Urothelium cell line (cell line): ENCODE data around the gene CPVL.
"Not testable (repeated sequence)": the region's sequence is repeated elsewhere in the genome, so short reads cannot be mapped to it uniquely, and the experiment has no call there.

Experiments
- DNase-seq: peaks from one replicate; pipeline ENCODE4 v3.0.0; 2011; ENCODE audit warnings: low spot score, mixed read lengths
- FAIRE-seq: peaks from 2 replicates; lab custom pipeline; 2011; peaks lifted over from hg19 to GRCh38; lab: Jason Lieb, UNC

Gene CPVL

GRCh38 chr7:29122759-29123158 is 23.6 kb downstream of the CPVL start:
- DNase-seq (no peak), FAIRE-seq (no peak)

DNA sequence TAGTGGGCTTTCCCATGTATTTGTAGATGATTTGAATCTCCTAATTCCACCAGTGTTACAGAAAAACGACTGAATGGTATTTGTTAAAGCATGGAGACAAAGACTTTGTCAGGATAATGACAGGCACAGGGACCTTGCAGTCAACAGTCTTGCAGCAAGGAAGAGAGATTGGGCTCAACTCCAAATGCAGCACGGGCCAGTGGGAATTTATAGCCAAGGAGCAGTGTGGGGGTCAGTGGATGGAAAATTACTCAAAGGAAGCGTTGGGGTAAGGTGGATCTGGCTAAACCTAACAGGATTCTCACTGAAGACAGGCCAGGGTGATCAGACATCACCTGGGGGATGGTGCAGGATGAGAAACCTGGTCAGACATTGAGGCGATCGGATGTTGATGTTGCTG is 24.3 kb downstream of the CPVL start:
- DNase-seq (no peak), FAIRE-seq (no peak)

- no peak for FAIRE-seq
- DNase-seq: no peak
Observed at GRCh38 chr7:29120955-29121354, 25.4 kb downstream of the CPVL start.

- no peak for DNase-seq
- FAIRE-seq: no peak
Observed at GRCh38 chr7:29119538-29119937, 26.8 kb downstream of the CPVL start.

DNA sequence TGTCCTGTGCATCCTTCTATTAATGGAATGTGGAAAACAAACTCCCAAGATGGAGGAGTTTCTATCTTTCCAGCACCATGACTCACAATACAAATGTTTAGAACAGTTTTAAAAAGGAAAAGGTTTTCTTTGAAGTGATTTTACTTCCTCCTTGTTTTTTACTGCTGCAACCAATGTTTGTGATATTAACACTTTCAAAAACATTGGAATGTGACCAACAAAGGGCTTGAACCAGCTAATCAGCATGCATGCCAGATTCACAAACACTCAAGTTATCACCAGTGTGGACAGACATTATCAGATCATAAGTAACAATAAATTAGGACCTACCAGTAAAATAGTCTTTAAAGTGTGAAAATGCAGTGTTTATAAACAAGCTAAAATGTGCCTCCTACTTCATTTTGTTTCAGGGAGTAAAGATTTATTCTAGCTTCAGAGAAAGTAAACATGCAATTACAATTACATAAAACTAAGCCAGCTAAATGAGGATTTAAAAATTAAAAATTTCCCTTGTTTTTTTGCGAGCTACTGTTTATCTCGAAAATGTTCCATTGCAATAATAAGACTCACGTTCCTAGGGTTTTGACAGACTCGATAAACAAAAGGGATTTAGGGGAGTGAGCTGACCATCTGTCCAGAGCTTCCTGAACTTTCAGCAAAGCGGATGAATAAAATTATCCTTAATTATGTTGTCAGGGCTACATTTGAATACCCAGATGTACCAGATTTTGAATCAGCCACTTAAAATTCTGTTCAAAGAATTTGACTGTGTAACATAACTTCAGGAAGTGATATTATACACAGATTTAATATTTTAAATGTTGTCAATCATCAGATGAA is 29.8 kb downstream of the CPVL start:
- DNase-seq (no peak), FAIRE-seq (no peak)

GRCh38 chr7:29115753-29116152 is 30.6 kb downstream of the CPVL start:
- FAIRE-seq (no peak), DNase-seq (no peak)

DNA sequence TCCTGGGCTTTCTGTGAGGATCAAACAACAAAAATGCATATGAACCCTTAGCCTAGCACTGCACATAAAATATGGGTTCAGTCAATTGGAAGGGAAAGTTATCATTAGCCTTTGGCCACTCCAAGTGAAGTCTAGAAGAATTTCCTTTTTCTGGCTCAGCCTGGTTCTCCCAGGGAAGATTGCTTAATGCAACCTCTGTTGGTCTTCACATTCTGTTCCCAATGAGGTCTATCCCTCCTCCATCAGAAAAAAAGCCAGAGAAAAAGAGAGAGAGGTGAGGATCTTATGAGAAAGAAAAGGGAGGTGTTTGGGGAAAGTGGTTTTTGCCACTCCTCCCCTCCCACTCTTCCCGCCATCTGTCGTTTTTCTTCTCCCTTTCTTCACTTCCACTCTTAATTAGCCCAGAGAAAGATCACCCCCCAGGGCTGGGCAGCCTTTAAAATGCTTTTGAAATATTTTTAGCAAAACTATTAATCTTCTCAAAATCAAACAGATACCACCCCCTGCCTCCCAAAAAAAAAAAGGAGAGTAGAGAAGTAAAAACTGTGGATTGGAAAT is 31.1 kb downstream of the CPVL start:
- DNase-seq (no peak), FAIRE-seq (no peak)

DNA sequence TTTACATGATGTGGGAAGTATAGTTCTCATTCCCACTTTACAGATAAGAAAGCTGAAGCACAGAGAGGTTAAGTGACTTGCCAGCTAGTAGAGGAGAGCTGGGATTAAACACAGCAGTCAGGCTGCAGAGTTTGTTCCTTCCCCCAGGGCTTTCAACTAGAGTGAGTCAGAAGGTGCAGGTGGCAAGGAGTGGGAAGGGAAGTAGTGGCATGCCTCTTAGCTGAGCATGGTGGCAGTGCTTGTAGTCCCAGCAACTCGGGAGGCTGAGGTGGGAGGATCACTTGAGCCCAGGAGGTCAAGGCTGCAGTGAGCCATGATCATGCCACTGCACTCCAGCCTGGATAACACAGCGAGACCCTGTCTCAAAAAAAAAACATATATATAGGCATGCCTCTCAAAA is 32.1 kb downstream of the CPVL start:
- not testable (repeated sequence) for DNase-seq
- peak; percentile 99 for FAIRE-seq

DNA sequence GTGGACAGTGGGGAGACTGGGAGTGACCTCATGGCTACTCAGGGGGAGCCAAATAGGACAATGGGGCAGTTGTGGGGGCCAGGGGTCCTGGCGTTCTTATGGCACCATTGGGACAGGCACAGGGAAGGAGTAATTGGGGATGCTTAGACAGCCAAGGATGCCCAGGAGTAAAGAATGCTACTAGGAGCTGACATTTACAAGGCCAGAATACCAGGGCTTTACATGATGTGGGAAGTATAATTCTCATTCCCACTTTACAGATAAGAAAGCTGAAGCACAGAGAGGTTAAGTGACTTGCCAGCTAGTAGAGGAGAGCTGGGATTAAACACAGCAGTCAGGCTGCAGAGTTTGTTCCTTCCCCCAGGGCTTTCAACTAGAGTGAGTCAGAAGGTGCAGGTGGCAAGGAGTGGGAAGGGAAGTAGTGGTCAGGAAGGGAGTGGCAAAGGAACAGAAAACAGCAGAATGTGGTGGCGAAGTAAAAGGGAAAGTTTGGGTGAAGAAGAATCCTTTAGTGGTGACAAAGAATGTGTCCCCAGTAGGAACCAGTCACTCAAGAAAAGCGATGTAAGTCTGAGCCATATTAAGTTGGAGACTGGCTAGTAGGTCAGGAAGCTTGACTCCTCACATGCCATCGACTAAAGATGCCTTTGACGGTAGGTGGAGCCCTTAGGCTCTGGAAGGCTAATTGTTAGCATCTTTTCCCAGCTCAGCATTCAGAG is 32.8 kb downstream of the CPVL start:
- DNase-seq (peak; percentile 56), FAIRE-seq (peak; percentile 98)

- no peak for FAIRE-seq
- DNase-seq: no peak
Observed at GRCh38 chr7:29112721-29113120, 33.6 kb downstream of the CPVL start.

GRCh38 chr7:29109899-29110298 is 36.4 kb downstream of the CPVL start:
- FAIRE-seq (no peak), DNase-seq (no peak)

- DNase-seq: no peak
- no peak for FAIRE-seq
Observed at GRCh38 chr7:29109358-29109757, 37.0 kb downstream of the CPVL start.

- FAIRE-seq (no peak), DNase-seq (no peak)
Observed at GRCh38 chr7:29107056-29107455, 39.3 kb downstream of the CPVL start.

GRCh38 chr7:29106669-29106988 is 39.7 kb downstream of the CPVL start:
- FAIRE-seq (no peak), DNase-seq (no peak)

GRCh38 chr7:29105752-29106668 is 40.3 kb downstream of the CPVL start:
- peak; percentile 84 for FAIRE-seq
- DNase-seq: peak; percentile 55

DNA sequence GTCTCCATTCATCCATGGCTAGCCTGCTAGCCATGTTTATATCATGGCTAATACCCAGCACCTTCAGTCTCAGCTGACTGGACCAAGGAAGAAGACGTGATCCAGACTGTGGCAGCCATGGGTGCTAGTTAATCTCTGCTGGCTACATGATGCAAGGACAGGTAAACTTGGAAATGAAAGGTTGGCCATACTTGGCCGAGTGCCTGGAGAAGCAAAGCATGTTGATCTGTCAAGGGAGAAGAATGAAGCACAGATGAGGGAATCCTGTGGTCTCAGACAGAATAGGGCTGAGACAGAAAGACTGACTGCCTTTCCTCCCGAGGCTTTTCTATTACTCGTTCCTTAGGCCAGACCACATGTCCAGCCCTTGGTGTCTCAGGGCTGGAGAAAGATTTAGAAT is 41.1 kb downstream of the CPVL start:
- peak; percentile 76 for FAIRE-seq
- no peak for DNase-seq

DNA sequence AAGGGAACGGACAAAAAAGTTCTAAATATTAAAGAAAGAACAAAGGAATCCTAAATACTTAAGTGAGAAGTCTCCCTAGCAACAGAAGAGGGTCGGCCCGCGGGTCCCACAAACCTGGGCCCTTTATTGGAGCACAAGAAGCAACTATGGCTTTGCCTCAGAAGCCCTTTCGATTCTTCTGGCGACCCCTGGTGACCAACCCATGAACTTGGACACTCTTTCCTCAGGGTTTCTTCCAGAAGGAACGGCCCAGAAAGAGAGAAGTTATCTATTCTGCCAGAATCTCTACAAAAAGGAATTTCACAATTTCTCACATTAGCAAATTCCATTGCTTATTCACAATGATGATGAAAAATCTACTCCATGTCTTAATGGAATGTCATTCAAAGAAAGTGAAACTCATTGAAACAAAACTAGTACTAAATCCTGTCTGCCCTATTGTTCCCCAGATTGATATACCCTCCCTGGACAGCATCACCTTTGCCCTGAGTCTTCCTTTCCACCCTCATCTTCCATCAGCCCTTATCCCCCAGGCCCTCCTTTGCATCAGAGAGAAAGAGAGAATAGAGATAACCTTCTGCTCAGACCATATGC is 43.7 kb downstream of the CPVL start:
- DNase-seq: peak; percentile 63
- FAIRE-seq: no peak

GRCh38 chr7:29100924-29101323 is 45.4 kb downstream of the CPVL start:
- FAIRE-seq: no peak
- no peak for DNase-seq

GRCh38 chr7:29099896-29100847 is 46.2 kb downstream of the CPVL start:
- FAIRE-seq (no peak), DNase-seq (no peak)

DNA sequence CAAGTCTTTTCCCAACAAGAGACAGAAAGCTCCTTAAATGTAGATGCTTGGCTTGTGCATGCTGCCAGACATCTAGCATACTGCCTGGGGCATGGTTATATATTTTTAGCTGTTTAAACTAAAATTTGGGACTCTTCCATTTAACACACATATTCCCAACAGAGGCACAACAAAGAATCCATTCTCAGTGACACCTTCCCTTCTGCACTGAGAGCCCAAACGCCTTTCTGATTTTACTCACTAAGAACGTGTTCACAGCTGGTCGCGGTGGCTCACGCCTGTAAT is 49.9 kb downstream of the CPVL start:
- DNase-seq (no peak), FAIRE-seq (no peak)
